ENCODE data around the gene OTUB1.

Gene OTUB1

DNA sequence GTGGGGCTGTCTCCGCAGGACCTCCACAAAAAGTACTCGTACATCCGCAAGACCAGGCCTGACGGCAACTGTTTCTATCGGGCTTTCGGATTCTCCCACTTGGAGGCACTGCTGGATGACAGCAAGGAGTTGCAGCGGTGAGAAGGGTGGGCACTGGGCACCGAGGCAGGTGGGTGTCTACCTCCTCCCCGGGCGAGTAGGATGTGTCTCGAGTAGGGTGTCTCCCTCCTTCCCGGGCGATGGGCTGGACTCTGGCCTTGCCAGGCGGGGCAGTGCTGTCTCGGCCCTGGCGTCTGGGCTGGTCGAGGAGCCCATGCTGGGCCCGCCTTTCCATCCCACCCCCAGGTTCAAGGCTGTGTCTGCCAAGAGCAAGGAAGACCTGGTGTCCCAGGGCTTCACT, 10.3 kb downstream of the OTUB1 start:
- H3K9me3 Mint-ChIP-seq = no peaks in the 10 kb centered on the region
- peaks cover 30% of the 10 kb centered on the region for H3K4me1 Mint-ChIP-seq
- ATAC-seq (ENCODE audit: low read depth) (no peak), DNase-seq (ENCODE audit: low spot score in 2 of 2) (no peak)
- no peaks in the 10 kb centered on the region for H3K27me3 Mint-ChIP-seq
- H3K4me3 Mint-ChIP-seq = no peak overlapping the region
- no peak overlapping the region for H3K27ac Mint-ChIP-seq
- H3K36me3 Mint-ChIP-seq = peaks cover 40% of the 10 kb centered on the region

DNA sequence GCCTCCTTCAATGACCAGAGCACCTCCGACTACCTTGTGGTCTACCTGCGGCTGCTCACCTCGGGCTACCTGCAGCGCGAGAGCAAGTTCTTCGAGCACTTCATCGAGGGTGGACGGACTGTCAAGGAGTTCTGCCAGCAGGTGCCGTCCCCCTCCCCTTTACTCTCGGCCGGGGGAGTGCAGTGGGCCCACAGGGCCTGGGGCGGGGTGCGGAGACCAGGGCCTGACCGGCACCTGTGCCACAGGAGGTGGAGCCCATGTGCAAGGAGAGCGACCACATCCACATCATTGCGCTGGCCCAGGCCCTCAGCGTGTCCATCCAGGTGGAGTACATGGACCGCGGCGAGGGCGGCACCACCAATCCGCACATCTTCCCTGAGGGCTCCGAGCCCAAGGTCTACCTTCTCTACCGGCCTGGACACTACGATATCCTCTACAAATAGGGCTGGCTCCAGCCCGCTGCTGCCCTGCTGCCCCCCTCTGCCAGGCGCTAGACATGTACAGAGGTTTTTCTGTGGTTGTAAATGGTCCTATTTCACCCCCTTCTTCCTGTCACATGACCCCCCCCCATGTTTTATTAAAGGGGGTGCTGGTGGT, 11.0 kb downstream of the OTUB1 start:
- Mint-ChIP-seq H3K27me3 (no peaks in the 10 kb centered on the region), H3K9me3 (no peaks in the 10 kb centered on the region), H3K27ac (no peak overlapping the region), H3K4me3 (no peak overlapping the region), H3K4me1 (peaks cover 30% of the 10 kb centered on the region), H3K36me3 (peaks cover 34% of the 10 kb centered on the region)
- ATAC-seq (ENCODE audit: low read depth) (no peak), DNase-seq (ENCODE audit: low spot score in 2 of 2) (no peak)

DNA sequence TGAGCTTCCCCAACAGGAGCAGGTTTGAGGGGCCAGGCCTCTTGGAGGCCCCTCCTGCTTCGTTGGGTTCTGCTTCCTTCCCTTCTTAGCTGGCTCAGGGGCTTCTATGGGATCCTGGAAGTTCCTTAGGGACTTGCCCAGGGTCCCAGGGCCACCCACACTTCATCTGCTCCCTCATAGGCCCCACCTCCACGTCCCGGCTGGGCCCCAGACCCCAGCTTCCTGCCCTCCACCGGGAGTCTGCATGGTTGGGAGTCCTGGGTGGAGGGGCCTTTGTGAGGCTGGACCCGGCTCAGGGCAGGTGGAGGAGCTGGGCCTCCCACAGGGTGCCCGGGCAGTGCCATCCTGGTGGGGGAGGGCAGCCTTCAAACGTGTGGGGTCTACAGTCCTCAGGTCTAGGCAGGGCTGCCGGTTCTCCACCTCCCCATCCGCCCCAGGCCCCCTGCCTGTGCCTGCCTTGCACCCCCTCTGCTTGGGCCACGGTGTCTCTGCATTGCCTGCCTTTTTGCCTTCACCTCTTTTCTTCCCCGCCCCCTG, 11.6 kb downstream of the OTUB1 start:
- ATAC-seq (ENCODE audit: low read depth) = no peak
- no peaks in the 10 kb centered on the region for H3K27me3 Mint-ChIP-seq
- DNase-seq (ENCODE audit: low spot score in 2 of 2) = no peak
- no peak overlapping the region for H3K27ac Mint-ChIP-seq
- H3K4me1 Mint-ChIP-seq = peaks cover 28% of the 10 kb centered on the region
- no peaks in the 10 kb centered on the region for H3K9me3 Mint-ChIP-seq
- peaks cover 33% of the 10 kb centered on the region for H3K36me3 Mint-ChIP-seq
- H3K4me3 Mint-ChIP-seq = no peak overlapping the region

DNA sequence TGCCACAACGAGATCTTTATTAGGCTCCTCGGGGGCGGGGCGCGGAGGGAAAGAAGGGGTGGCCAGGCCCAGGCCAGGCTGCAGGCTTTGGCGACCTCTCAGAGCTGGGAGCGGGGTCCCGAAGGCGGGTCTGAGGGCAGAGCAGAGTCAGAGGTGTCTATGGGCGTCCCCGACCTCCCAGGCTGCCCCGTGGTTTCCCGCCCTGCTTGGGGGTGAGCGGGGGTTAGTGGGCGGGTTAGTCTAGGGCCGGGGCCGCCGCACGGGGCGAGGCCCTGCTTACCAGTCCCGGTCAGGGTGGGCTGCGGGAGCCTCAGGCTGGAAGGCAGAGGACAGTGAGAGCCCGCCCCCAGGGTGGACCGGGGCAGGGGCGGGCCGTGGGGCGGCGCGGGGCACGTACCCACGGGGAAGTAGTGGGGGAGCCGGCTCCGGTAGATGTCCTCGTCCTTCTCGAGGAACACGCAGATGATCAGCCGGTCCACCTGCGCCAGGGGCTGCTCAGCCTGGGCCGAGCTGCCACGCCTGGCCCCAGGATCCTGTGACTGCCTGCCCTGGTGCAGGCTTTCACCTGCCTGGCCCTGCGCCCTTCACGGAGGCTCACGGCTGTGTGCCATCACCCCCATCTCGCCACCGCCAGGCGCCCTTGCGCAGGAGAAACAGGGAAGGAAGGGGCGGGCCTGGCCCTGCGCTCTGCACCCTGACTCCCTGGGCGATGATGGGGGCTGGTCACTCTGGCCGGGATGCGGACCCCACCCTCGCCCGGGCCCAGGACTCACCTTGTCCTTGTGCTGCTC, 12.5 kb downstream of the OTUB1 start:
- peaks cover 29% of the 10 kb centered on the region for H3K36me3 Mint-ChIP-seq
- ATAC-seq (ENCODE audit: low read depth) = peak; percentile 30
- H3K4me3 Mint-ChIP-seq = peak overlapping the region; percentile 68
- H3K27me3 Mint-ChIP-seq = no peaks in the 10 kb centered on the region
- H3K4me1 Mint-ChIP-seq = peaks cover 23% of the 10 kb centered on the region
- H3K27ac Mint-ChIP-seq = no peak overlapping the region
- DNase-seq (ENCODE audit: low spot score in 2 of 2) = no peak
- H3K9me3 Mint-ChIP-seq = no peaks in the 10 kb centered on the region

DNA sequence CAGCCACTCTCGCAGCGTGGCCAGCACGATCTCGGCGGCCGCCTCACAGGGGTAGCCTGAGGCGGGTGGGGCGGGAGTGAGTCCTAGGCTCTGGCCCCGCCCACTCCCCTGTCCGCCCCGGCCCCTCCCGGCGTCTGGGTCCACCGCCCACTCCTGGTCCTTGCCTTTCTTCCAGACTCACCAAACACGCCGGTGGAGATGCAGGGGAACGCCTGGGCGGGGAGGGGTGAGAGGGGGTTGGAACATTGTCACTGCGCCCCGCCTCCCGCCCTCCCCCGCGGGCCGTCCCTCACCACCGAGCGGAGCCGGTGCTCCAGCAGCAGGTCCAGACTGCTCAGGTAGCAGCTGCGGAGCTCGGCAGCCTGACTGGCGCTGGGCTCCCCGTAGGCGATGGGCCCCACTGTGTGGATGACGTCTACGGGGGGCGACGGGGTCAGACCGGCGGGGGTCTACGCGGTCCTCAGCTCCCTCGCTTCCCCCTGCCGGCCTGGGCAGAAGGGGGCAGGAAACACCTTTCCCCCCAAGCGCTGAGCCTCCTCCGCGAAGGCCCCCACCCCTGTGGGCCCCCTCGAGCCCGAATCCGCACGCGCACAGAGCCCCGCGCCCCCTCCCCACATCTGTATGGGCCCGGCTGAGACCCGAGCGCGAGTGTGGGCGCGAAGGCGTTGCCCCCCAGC, 13.2 kb downstream of the OTUB1 start:
- no peaks in the 10 kb centered on the region for H3K27me3 Mint-ChIP-seq
- peaks cover 21% of the 10 kb centered on the region for H3K4me1 Mint-ChIP-seq
- H3K9me3 Mint-ChIP-seq = no peaks in the 10 kb centered on the region
- DNase-seq (ENCODE audit: low spot score in 2 of 2) = peak; percentile 55 to 68
- peak overlapping the region; percentile 76 for H3K4me3 Mint-ChIP-seq
- H3K27ac Mint-ChIP-seq = no peak overlapping the region
- H3K36me3 Mint-ChIP-seq = peaks cover 27% of the 10 kb centered on the region
- peak; percentile 65 for ATAC-seq (ENCODE audit: low read depth)

DNA sequence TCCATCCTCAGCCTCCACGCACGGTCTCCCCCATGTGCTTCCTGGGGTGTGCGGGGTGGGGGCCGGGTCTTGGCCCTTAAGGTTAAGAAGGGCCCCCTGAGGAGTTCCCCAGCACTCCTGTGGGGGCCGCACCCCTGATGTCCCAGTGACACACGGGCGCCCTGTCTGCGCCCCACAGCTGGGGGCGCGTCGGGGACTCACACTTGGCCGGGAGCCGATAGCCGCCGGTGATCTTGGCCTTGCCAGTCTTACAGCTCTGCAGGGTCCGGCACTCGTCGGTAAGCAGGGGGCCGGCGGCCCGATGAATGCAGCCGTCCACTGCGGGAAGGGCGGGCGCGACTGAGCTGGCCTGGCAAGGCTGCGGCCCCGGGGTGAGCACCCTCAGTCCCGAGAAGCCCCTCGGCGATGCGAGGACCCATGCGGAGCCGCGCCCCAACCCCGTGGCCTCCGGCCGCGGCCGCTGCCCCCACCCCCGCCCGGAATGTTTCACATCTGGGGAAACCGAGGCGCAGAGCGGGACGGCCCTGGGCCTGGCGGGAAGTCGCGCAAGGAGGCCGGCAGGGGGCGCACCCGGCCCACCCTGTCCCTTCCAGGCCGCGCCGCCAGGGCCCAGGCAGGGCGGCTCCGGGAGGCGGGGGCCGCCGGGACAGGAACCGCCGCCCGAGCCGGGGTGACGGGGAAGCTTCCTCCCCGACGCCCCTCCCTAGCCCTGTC, 13.9 kb downstream of the OTUB1 start:
- Mint-ChIP-seq H3K27me3 (no peaks in the 10 kb centered on the region), H3K36me3 (peaks cover 20% of the 10 kb centered on the region), H3K9me3 (no peaks in the 10 kb centered on the region), H3K4me1 (peaks cover 18% of the 10 kb centered on the region), H3K27ac (no peak overlapping the region), H3K4me3 (peak overlapping the region; percentile 76)
- DNase-seq (ENCODE audit: low spot score in 2 of 2) (peak; percentile 74 to 75), ATAC-seq (ENCODE audit: low read depth) (peak; percentile 77)

DNA sequence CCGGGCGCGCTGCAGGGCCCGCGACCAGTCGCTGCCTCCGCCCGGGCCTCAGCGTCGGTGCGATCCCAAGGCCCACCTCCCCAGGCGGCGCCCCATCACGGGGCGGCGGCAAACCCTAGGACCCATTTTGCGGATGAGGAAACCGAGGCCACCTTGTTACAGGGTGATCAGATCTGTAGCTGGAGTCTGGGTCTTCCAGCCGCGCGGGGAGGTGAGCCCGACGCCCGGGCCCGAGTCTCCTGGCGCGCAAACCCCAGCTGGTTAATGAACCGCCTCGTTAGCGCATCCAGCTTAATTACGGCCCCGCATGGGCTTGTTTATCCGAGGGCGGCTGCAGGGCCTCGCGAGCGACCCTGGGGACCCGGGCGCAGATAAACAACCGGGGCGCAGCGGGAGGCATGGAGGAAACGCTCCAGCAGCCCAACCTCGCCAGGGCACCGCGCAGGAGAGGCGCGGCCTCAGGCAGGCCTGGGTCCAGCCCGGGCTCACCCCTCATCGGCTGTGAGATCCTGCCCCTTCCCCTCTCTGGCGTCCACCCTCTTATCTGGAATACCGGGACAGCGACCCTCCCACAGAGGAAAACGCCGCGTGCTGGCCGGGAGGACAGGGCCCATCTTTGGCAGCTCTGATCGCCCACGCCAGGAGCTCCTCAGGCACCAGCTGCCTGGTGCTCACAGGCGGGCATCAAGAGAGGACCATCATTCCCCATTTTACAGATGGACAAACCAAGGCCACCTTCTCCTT, 14.7 kb downstream of the OTUB1 start:
- peaks cover 18% of the 10 kb centered on the region for H3K4me1 Mint-ChIP-seq
- H3K27me3 Mint-ChIP-seq = peaks cover 1% of the 10 kb centered on the region
- H3K27ac Mint-ChIP-seq = no peak overlapping the region
- peak overlapping the region; percentile 68 for H3K4me3 Mint-ChIP-seq
- no peak for ATAC-seq (ENCODE audit: low read depth)
- DNase-seq (ENCODE audit: low spot score in 2 of 2) = no peak
- no peaks in the 10 kb centered on the region for H3K9me3 Mint-ChIP-seq
- H3K36me3 Mint-ChIP-seq = peaks cover 15% of the 10 kb centered on the region

DNA sequence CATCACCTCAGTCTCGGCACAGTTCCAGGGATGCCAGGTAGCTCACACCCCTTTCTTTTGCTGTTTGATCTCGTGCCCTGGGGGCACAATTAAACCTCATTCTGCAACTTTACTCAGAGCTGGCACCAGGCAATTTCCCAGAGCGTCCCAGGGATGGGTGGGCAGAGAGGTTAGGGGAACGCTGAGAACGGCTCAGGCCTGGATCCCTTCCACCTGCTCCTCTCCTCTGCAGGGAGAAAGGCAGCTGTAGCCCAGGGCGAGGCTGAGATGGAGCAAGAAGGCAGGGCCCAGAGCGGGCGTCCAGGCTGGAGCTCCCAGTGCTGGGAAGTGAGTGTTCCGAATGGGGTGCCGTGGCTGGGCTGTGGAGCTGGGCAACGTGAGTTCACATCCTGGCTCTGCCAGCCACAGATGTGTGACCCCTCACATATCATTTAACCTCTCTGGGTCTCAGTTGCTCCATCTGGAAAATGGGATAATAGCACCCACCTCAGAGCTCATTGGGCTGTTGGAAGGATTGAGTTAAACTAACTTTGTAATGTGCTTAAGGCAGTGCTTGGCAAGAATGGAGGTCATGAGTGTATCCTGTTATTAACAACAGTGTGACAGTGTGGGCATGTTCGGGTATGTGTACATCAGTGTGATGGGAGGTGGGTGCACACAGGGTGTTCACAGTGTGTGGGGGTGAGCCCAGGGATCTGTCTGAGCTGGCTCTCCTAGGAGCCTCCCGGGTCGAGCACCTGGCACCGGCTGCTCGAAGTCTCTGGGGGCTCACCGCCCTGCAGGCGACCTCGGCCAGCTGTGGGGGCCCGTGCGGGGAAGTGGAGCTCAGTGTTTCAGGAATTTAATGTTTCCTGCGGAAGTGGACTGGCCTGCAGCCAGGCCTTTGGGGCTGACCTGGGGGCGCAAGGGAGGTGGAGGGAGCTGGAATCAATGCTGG, 15.5 kb downstream of the OTUB1 start:
- Mint-ChIP-seq H3K9me3 (no peaks in the 10 kb centered on the region), H3K4me1 (peaks cover 18% of the 10 kb centered on the region), H3K36me3 (peaks cover 15% of the 10 kb centered on the region), H3K27me3 (peaks cover 1% of the 10 kb centered on the region), H3K4me3 (peak overlapping the region; percentile 68), H3K27ac (no peak overlapping the region)
- ATAC-seq (ENCODE audit: low read depth) = no peak
- DNase-seq (ENCODE audit: low spot score in 2 of 2) = no peak

DNA sequence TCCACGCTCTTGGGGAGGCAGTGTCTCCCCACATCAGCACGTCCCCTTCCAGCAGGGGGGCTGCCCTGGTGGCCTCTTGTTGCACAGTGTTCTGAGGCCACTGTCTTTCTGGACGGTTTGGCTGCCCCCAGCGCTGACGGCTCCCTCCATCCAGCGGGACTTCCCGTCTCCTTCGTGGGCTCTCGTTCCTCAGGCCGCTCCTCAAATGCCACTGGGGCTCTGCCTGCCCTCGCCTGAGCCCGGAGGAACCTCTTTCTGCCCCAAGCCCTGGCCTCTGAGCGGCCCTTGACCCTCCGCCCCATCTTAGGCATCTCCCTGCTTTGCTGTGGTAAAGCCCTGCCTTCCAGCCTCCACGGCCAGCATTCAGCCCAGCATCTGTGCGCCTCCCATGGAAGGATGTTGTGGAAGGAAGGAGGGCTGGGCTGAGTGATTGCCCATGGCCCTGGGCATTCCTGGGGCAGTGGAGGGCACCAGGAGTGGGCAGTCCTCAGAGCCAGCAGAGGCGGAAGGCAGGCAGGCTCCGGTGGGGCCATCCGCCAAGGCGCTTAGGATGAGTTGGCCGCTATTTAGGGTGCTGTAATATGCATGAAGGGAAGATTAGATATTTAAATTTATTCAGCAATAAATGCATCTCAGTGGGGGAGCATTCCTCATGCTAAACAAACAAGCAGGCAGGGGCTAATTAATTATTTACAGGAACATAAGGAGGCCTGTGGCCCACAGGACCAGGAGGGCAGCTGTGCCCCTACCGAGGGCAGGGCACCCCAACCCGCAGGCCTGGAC, 17.8 kb downstream of the OTUB1 start:
- H3K4me3 Mint-ChIP-seq = no peak overlapping the region
- DNase-seq (ENCODE audit: low spot score in 2 of 2) (no peak), ATAC-seq (ENCODE audit: low read depth) (no peak)
- peaks cover 3% of the 10 kb centered on the region for H3K36me3 Mint-ChIP-seq
- H3K9me3 Mint-ChIP-seq = no peaks in the 10 kb centered on the region
- H3K27ac Mint-ChIP-seq = no peak overlapping the region
- peaks cover 11% of the 10 kb centered on the region for H3K27me3 Mint-ChIP-seq
- peaks cover 21% of the 10 kb centered on the region for H3K4me1 Mint-ChIP-seq

DNA sequence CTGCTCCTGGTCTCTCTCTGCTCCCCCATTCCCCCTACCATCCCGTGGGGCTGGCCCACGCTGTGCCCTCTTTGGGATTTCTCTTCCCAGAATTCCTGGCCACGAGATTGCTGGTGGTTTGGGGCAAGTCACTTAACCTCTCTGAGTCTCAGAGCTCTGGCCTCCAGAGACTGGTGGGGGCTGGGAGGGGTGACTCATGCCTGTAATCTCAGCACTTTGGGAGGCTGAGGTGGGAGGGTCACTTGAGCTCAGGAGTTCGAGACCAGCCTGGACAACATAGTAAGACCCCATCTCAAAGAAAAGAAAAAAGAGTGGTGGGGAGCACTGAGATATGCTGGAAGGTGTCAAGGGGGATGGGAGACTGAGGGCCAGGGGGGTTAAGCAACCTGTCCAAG, 18.3 kb downstream of the OTUB1 start:
- DNase-seq (ENCODE audit: low spot score in 2 of 2) (no peak), ATAC-seq (ENCODE audit: low read depth) (no peak)
- Mint-ChIP-seq H3K36me3 (peaks cover 3% of the 10 kb centered on the region), H3K4me1 (peaks cover 16% of the 10 kb centered on the region), H3K9me3 (no peaks in the 10 kb centered on the region), H3K4me3 (no peak overlapping the region), H3K27ac (no peak overlapping the region), H3K27me3 (peaks cover 11% of the 10 kb centered on the region)

DNA sequence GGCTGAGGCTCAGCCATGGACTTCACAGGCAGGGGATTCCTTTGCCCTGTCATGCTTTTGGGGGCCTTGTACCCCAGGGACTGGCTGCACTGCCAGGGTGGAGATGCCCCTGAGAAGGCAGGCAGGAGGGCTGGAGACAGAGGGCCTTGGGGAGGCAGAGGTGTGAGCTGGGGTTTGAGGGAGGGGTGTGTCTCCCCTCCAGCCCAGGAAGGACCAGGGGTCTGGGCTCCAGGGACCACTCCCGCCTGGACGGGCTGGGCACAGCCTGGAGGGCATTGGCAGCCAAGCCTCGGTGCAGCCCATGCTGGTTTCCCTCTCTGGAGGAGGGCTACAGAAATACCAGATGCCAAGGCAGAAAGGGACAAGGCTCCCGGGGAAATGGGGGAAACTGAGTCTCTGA, 19.5 kb downstream of the OTUB1 start:
- H3K27ac Mint-ChIP-seq = no peak overlapping the region
- DNase-seq (ENCODE audit: low spot score in 2 of 2) (no peak), ATAC-seq (ENCODE audit: low read depth) (no peak)
- peaks cover 7% of the 10 kb centered on the region for H3K9me3 Mint-ChIP-seq
- H3K4me3 Mint-ChIP-seq = no peak overlapping the region
- H3K27me3 Mint-ChIP-seq = peaks cover 17% of the 10 kb centered on the region
- peaks cover 16% of the 10 kb centered on the region for H3K4me1 Mint-ChIP-seq
- peaks cover 9% of the 10 kb centered on the region for H3K36me3 Mint-ChIP-seq

DNA sequence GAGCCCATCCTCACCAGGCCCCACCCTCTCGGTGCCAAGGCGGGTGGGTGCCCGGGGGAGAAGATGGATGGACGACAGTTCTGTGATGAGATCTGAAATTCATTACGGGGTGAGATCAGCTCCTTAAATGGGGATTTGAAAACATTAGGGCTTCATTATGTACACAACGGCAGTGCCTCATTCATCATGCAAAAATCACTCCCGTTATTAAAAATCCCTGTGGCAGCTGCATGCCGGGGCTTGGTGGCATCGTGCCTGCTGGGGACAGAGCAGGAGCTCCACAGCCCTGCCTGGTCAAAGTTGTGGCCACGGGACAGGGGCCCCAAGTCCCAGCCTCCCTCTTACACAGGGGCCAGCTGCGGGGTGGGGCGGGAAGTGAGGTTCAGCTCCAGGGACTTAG, 20.2 kb downstream of the OTUB1 start:
- Mint-ChIP-seq H3K4me1 (peaks cover 15% of the 10 kb centered on the region), H3K9me3 (peaks cover 12% of the 10 kb centered on the region), H3K27me3 (peaks cover 17% of the 10 kb centered on the region), H3K4me3 (peak overlapping the region; percentile 88), H3K36me3 (peaks cover 11% of the 10 kb centered on the region), H3K27ac (no peak overlapping the region)
- DNase-seq (ENCODE audit: low spot score in 2 of 2) (no peak), ATAC-seq (ENCODE audit: low read depth) (no peak)
